Endothelial cell of umbilical vein (primary cell): Measurements from ENCODE around the gene S1PR5. TPM values are rescaled to one million over a fixed set of nuclear protein-coding genes. Genes with fewer than 3 reads are reported as not detected.

Experiments
- BruUV-seq: library from RNA; stranded (reverse); fragments of 400-500 nt; replicated peaks from 2 replicates; lab custom pipeline; 2021; lab: Mats Ljungman, UMichigan
- CTCF ChIA-PET: fragments of 300-600, 350-600 bp; sonication (Branson Sonifier 250); formaldehyde crosslinking; loops from one replicate; lab custom pipeline; 2021; ENCODE audit warnings: antibody characterized with exemption, inconsistent platforms; lab: Charles Lee
- POLR2A ChIA-PET: fragments of 300-600, 350-600 bp; sonication (Branson Sonifier 250); formaldehyde crosslinking; loops from one replicate; lab custom pipeline; 2021; ENCODE audit warnings: antibody characterized with exemption, inconsistent platforms; lab: Charles Lee
- DNase-seq: peaks from one replicate; pipeline ENCODE4 v3.0.0-alpha.2; 2011; ENCODE audit warnings: low read depth, low spot score
- FAIRE-seq: peaks from 2 replicates; lab custom pipeline; 2011; peaks lifted over from hg19 to GRCh38; lab: Jason Lieb, UNC
- H2AFZ ChIP-seq: 2 replicates; pipeline ENCODE4 v1.6.0; 2012; ENCODE audit warnings: low read depth, low read length, control low read depth, inconsistent platforms
- H3K27ac ChIP-seq: 2 replicates; pipeline ENCODE4 v1.5.1; 2011; ENCODE audit warnings: low read depth, mild to moderate bottlenecking, control low read depth, low read length, moderate library complexity; ENCODE audit not compliant: insufficient read depth
- H3K27me3 ChIP-seq, 2 experiments: 2 replicates each; pipeline versions ENCODE4 v1.6.0 to v1.6.1; 2011; ENCODE audit warnings: low read length in 2 of 2, mixed read lengths in 1 of 2; ENCODE audit not compliant: control insufficient read depth in 2 of 2, insufficient read depth in 2 of 2
- H3K36me3 ChIP-seq, 2 experiments: 2 replicates in 1 of 2; 3 replicates in 1 of 2; pipeline ENCODE4 v1.5.1; 2011; ENCODE audit warnings: low read length in 2 of 2, mild to moderate bottlenecking in 1 of 2, moderate library complexity in 1 of 2; ENCODE audit not compliant: control insufficient read depth in 2 of 2, insufficient read depth in 2 of 2; ENCODE audit errors: extremely low read depth in 1 of 2
- H3K4me1 ChIP-seq: 3 replicates; pipeline ENCODE4 v1.5.1; 2011; ENCODE audit warnings: mild to moderate bottlenecking, low read length; ENCODE audit not compliant: control insufficient read depth, insufficient read depth; ENCODE audit errors: extremely low read depth
- H3K4me2 ChIP-seq: 2 replicates; pipeline ENCODE4 v1.6.1; 2011; ENCODE audit warnings: low read length, control low read depth, mixed read lengths; ENCODE audit not compliant: insufficient read depth
- H3K4me3 ChIP-seq, 3 experiments: fragments of 200-600 bp in 1 of 3; sonication (generic), shearing (Covaris generic) in 1 of 3; replicated peaks in 1 of 3; 2 replicates each; pipeline ENCODE4 v1.5.1; 2011 to 2016; ENCODE audit warnings: control low read depth in 3 of 3, low read length in 3 of 3, mild to moderate bottlenecking in 2 of 3, inconsistent platforms in 1 of 3, low read depth in 1 of 3, moderate library complexity in 1 of 3; ENCODE audit not compliant: insufficient read depth in 1 of 3
- H3K79me2 ChIP-seq: 2 replicates; pipeline ENCODE4 v1.6.0; 2012; ENCODE audit warnings: low read length, inconsistent platforms; ENCODE audit not compliant: control insufficient read depth, insufficient read depth
- H3K9ac ChIP-seq: replicated peaks from 2 replicates; pipeline ENCODE3; 2011; ENCODE audit warnings: low read length, control low read depth; ENCODE audit not compliant: insufficient read depth; ENCODE audit errors: extremely low read depth
- H3K9me1 ChIP-seq: replicated peaks from 3 replicates; pipeline ENCODE4 v1.6.0; 2011; ENCODE audit warnings: mild to moderate bottlenecking, low read length; ENCODE audit not compliant: control insufficient read depth, insufficient read depth; ENCODE audit errors: extremely low read depth
- H3K9me3 ChIP-seq: replicated peaks from 2 replicates; pipeline ENCODE4 v1.5.1; 2012; ENCODE audit warnings: low read length, inconsistent platforms; ENCODE audit not compliant: control insufficient read depth, insufficient read depth
- H4K20me1 ChIP-seq: replicated peaks from 2 replicates; pipeline ENCODE3; 2011; ENCODE audit warnings: mild to moderate bottlenecking, low read length; ENCODE audit not compliant: control insufficient read depth, insufficient read depth; ENCODE audit errors: extremely low read depth
- CTCF ChIP-seq, 2 donors: IDR thresholded peaks; 1 replicate in 1 of 2; 2 replicates in 1 of 2; pipeline ENCODE4 v1.5.1; 2011; ENCODE audit warnings: low read length in 2 of 2, mild to moderate bottlenecking in 2 of 2, moderate library complexity in 2 of 2, control low read depth in 1 of 2, inconsistent platforms in 1 of 2, low read depth in 1 of 2; ENCODE audit not compliant: insufficient read depth in 1 of 2; ENCODE audit errors: extremely low read depth in 1 of 2
- EZH2 ChIP-seq: IDR thresholded peaks from 2 replicates; pipeline ENCODE4 v1.6.1; 2012; ENCODE audit warnings: borderline replicate concordance, low read depth, mild to moderate bottlenecking, moderate library complexity, low read length, inconsistent platforms; ENCODE audit not compliant: severe bottlenecking
- GATA2 ChIP-seq: IDR thresholded peaks from 2 replicates; pipeline ENCODE4 v1.7.0; 2011; ENCODE audit warnings: low read depth, mild to moderate bottlenecking, moderate library complexity, mixed read lengths, low read length; ENCODE audit not compliant: insufficient read length, insufficient read depth
- JUN ChIP-seq: IDR thresholded peaks from 2 replicates; pipeline ENCODE4 v1.6.1; 2011; ENCODE audit warnings: borderline replicate concordance, low read depth; ENCODE audit not compliant: insufficient read length, insufficient read depth
- MAX ChIP-seq: IDR thresholded peaks from 2 replicates; pipeline ENCODE4 v1.6.1; 2011; ENCODE audit not compliant: insufficient read depth, insufficient read length
- MYC ChIP-seq: IDR thresholded peaks from one replicate; pipeline ENCODE4 v1.6.1; 2011; ENCODE audit warnings: mild to moderate bottlenecking, low read depth, low read length
- POLR2A ChIP-seq: IDR thresholded peaks from 2 replicates; pipeline ENCODE4 v1.6.1; 2012; ENCODE audit warnings: low read depth, mild to moderate bottlenecking, control low read depth, low read length
- POLR2AphosphoS5 ChIP-seq: IDR thresholded peaks from 2 replicates; pipeline ENCODE4 v1.6.1; 2012; ENCODE audit warnings: low read depth, mild to moderate bottlenecking, control low read depth, low read length, moderate library complexity; ENCODE audit not compliant: insufficient read depth
- dilution Hi-C: fragments of 300-500 bp; cut with MboI; formaldehyde crosslinking; loops from one replicate; pipeline ENCODE4 v1.15.0; 2019; ENCODE audit warnings: low sequenced_read_pairs; ENCODE audit not compliant: extremely low pct_ligation_motif_present
- intact Hi-C: fragments of 100-400 bp; cut with micrococcal nuclease; formaldehyde crosslinking; loops from one replicate; pipeline ENCODE4 v1.10.0; 2022
- polyA plus RNA-seq, 4 experiments: library from polyadenylated mRNA; depleted of rRNA in 3 of 4; stranded (reverse) in 3 of 4; unstranded in 1 of 4; fragments of >200 nt; gene quantifications; 2 replicates each; pipeline versions ENCODE4 v1.2.1 to v1.2.3, GENCODE V29; 2011 to 2012; ENCODE audit warnings: missing spikeins in 1 of 4
- total RNA-seq: library from RNA; stranded (reverse); gene quantifications from 2 replicates; pipeline ENCODE4 v1.2.3, GENCODE V29; 2021

The S1PR5 gene
- total and polyA plus RNA-seq, 2 donors (not counting 3 experiments of a cell fraction or from before 2014, with no cell fraction given), result not detected

- H3K9ac ChIP-seq, result no peak overlapping the region
- ChIA-PET CTCF (interaction anchor here (0.6 to 1.7 kb wide), 2 partner anchors 133 to 202 kb away, joined by 3 to 4 read pairs; no protein-coding TSS in a partner anchor), POLR2A (no interaction called here)
- no peak for DNase-seq
- H3K4me3 ChIP-seq, result no peak overlapping the region
- no peaks in the 10 kb centered on the region for H3K9me1 ChIP-seq
- H4K20me1 ChIP-seq, result no peaks in the 10 kb centered on the region
- no peaks in the 10 kb centered on the region for H3K9me3 ChIP-seq
- H3K79me2 ChIP-seq, result peaks cover 48% of the 10 kb centered on the region
- no peaks in the 10 kb centered on the region for H3K27me3 ChIP-seq
- no TSS peak for BruUV-seq
- no peak for FAIRE-seq
- intact Hi-C loops (no loop called here), dilution Hi-C loops (no loop called here)
- no peak overlapping the region for H3K4me2 ChIP-seq
- TF ChIP-seq GATA2 (no peak), EZH2 (no peak), MAX (no peak), POLR2A (no peak), JUN (no peak), MYC (no peak), POLR2AphosphoS5 (no peak), CTCF (IDR thresholded peaks at IDR 0.05; ENCODE audit: extremely low read depth in 1 of 2, insufficient read depth in 1 of 2, low read depth in 1 of 2, low read length in 2 of 2) (no peak)
- no peak overlapping the region for H2AFZ ChIP-seq
- H3K4me1 ChIP-seq, result peaks cover 7% of the 10 kb centered on the region
- H3K36me3 ChIP-seq, result peaks cover 10 to 12% of the 10 kb centered on the region in 2 experiments
- no peak overlapping the region for H3K27ac ChIP-seq
These were observed 19.9 kb downstream of the S1PR5 start for GRCh38 chr19:10497371-10497770.
